A673 (cell line): ENCODE results near the gene CATSPERE. TPM values are rescaled to one million over a fixed set of nuclear protein-coding genes. Genes with fewer than 3 reads are reported as not detected.
A peak's percentile ranks its signal among the peaks of the same experiment; 100 is the strongest.

ENCODE experiments used
- BruUV-seq: library from RNA; stranded (reverse); fragments of 400-500 nt; replicated peaks from 2 replicates; lab custom pipeline; 2021; lab: Mats Ljungman, UMichigan
- CTCF ChIA-PET: fragments of 300-600 bp; sonication (Branson Sonifier 250); formaldehyde crosslinking; loops from one replicate; lab custom pipeline; 2022; ENCODE audit warnings: antibody characterized with exemption; lab: Charles Lee
- POLR2A ChIA-PET: fragments of 300-600 bp; sonication (Branson Sonifier 250); formaldehyde crosslinking; loops from one replicate; lab custom pipeline; 2022; ENCODE audit warnings: antibody characterized with exemption; ENCODE audit not compliant: low non-redundant PET; lab: Charles Lee
- DNase-seq: peaks from one replicate; pipeline ENCODE4 v3.0.0-alpha.2; 2015; ENCODE audit warnings: low spot score
- H3K27ac ChIP-seq: fragments of 200-600 bp; sonication (generic); 2 replicates; pipeline ENCODE4 v1.5.1; 2016; ENCODE audit warnings: mixed run types, low read depth, mild to moderate bottlenecking, mixed read lengths, antibody characterized with exemption, low read length; ENCODE audit not compliant: poor library complexity, severe bottlenecking
- H3K27me3 ChIP-seq: fragments of 200-600 bp; sonication (generic); replicated peaks from 2 replicates; pipeline ENCODE4 v1.6.1; 2017; ENCODE audit warnings: mixed run types, low read depth, mild to moderate bottlenecking, mixed read lengths, antibody characterized with exemption, low read length; ENCODE audit not compliant: insufficient read depth, poor library complexity
- H3K36me3 ChIP-seq: fragments of 200-600 bp; sonication (generic); 2 replicates; pipeline ENCODE4 v1.6.1; 2016; ENCODE audit warnings: mixed run types, mild to moderate bottlenecking, mixed read lengths, antibody characterized with exemption, low read length; ENCODE audit not compliant: insufficient read depth, poor library complexity, severe bottlenecking
- H3K4me1 ChIP-seq: fragments of 200-600 bp; sonication (generic); 2 replicates; pipeline ENCODE4 v1.6.1; 2017; ENCODE audit warnings: mixed run types, mild to moderate bottlenecking, mixed read lengths, antibody characterized with exemption, low read length; ENCODE audit not compliant: insufficient read depth, poor library complexity, severe bottlenecking
- H3K4me3 ChIP-seq: fragments of 200-600 bp; sonication (generic); 2 replicates; pipeline ENCODE4 v1.5.1; 2016; ENCODE audit warnings: low read depth, mixed run types, mild to moderate bottlenecking, mixed read lengths, low read length; ENCODE audit not compliant: poor library complexity, severe bottlenecking
- H3K9me3 ChIP-seq: fragments of 200-600 bp; sonication (generic); 2 replicates; pipeline ENCODE4 v1.6.1; 2016; ENCODE audit warnings: mixed run types, low read depth, mild to moderate bottlenecking, mixed read lengths, antibody characterized with exemption, low read length; ENCODE audit not compliant: poor library complexity, severe bottlenecking
- EZH2 ChIP-seq: fragments of 200-600 bp; sonication (generic); IDR thresholded peaks from 2 replicates; pipeline ENCODE4 v1.6.1; 2017; ENCODE audit warnings: borderline replicate concordance, low read depth, mild to moderate bottlenecking, mixed read lengths, antibody characterized with exemption, low read length; ENCODE audit not compliant: poor library complexity, severe bottlenecking
- intact Hi-C: fragments of 100-400 bp; cut with micrococcal nuclease; formaldehyde crosslinking; loops from one replicate; pipeline ENCODE4 v1.10.0; 2022; ENCODE audit not compliant: unreplicated experiment
- total RNA-seq: library from RNA; stranded (reverse); gene quantifications from 2 replicates; pipeline ENCODE4 v1.2.3, GENCODE V29; 2021
- TF ChIP-seq, protein P1 (sequence below): fragments of 300-800, 200-600 bp; sonication (generic); conservative IDR thresholded peaks from 2 replicates; pipeline ENCODE4 v1.5.1; 2017; ENCODE audit warnings: low read depth, mild to moderate bottlenecking, antibody characterized with exemption, low read length, moderate library complexity, mixed read lengths

The CATSPERE gene
- total RNA-seq, 1 experiment from 2014 or later: 0.45 TPM

DNA sequence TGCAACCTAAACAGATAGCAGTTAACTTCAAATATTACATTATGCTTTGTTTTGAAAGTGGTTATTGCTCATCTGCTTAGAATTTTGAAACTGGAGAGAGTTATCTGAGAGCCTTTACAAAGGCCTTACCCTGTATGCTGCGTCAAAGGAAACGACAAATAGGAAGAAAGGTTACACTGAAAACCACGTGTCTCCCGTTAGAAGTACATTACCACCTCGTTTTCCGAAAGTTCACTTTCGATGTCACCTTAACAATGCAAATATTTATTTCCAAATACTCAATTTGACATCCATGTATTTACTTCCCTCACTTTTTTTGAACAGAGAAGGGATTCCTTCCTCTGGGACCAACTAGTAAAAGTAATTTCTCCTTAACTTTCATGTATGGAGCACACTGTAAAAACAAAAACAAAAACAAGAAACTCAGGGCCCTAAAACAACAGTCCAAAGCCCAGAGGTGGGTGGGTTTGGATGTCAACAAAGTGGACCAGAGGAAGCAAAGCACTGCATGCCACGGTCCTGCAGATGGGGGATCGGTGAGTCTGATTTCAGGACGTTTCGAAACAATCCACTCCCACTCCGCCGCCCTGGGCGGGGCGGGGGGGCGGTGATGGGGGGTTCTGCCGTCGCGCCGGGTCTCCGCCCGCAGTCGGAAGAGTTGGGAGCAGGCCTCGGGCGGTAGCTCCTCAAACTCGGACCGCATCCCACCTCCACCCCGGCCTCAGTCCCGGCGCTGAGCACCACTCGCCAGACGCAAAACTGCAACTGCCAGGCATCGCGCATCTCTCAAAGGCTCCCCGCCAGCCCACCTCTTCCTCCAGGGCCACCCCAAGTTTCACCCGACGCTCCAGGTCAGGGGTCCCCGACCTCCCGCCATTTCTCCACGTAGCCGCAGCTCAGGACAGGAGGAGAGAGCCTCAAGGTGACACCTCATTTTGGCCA is 10.2 kb upstream of the CATSPERE start:
- no peak for TF ChIP-seq EZH2
- TF ChIP-seq, protein P1, sequence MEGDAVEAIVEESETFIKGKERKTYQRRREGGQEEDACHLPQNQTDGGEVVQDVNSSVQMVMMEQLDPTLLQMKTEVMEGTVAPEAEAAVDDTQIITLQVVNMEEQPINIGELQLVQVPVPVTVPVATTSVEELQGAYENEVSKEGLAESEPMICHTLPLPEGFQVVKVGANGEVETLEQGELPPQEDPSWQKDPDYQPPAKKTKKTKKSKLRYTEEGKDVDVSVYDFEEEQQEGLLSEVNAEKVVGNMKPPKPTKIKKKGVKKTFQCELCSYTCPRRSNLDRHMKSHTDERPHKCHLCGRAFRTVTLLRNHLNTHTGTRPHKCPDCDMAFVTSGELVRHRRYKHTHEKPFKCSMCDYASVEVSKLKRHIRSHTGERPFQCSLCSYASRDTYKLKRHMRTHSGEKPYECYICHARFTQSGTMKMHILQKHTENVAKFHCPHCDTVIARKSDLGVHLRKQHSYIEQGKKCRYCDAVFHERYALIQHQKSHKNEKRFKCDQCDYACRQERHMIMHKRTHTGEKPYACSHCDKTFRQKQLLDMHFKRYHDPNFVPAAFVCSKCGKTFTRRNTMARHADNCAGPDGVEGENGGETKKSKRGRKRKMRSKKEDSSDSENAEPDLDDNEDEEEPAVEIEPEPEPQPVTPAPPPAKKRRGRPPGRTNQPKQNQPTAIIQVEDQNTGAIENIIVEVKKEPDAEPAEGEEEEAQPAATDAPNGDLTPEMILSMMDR: no peak
- no TSS peak for BruUV-seq
- H3K27me3 ChIP-seq: no peaks in the 10 kb centered on the region
- ChIA-PET CTCF (no interaction called here), POLR2A (no interaction called here)
- intact Hi-C loops: no loop called here
- H3K4me3 ChIP-seq: peak overlapping the region; percentile 98
- DNase-seq: peak; percentile 54
- H3K27ac ChIP-seq: peak overlapping the region; percentile 91
- peaks cover 39% of the 10 kb centered on the region for H3K4me1 ChIP-seq
- no peaks in the 10 kb centered on the region for H3K9me3 ChIP-seq
- peaks cover 12% of the 10 kb centered on the region for H3K36me3 ChIP-seq

- Histone ChIP-seq H3K9me3 (no peaks in the 10 kb centered on the region), H3K27ac (peak within 1 kb of the TSS; percentile 91), H3K4me3 (peak within 1 kb of the TSS; percentile 98), H3K4me1 (peaks cover 37% of the 10 kb centered on the region), H3K36me3 (peaks cover 12% of the 10 kb centered on the region), H3K27me3 (no peaks in the 10 kb centered on the region)
- no peak for DNase-seq
- intact Hi-C loops: no loop called here
- ChIA-PET CTCF (no interaction called here), POLR2A (no interaction called here)
- BruUV-seq: no TSS peak
- TF ChIP-seq, protein P1: no peak
These were observed 9.5 kb upstream of the CATSPERE start, which contains the start of gene ADSS2 for GRCh38 chr1:244451539-244451950. Gene ADSS2, minus strand, starts transcription at chr1:244451909. Its CDS starts 92 bp downstream, at chr1:244451817.

DNA sequence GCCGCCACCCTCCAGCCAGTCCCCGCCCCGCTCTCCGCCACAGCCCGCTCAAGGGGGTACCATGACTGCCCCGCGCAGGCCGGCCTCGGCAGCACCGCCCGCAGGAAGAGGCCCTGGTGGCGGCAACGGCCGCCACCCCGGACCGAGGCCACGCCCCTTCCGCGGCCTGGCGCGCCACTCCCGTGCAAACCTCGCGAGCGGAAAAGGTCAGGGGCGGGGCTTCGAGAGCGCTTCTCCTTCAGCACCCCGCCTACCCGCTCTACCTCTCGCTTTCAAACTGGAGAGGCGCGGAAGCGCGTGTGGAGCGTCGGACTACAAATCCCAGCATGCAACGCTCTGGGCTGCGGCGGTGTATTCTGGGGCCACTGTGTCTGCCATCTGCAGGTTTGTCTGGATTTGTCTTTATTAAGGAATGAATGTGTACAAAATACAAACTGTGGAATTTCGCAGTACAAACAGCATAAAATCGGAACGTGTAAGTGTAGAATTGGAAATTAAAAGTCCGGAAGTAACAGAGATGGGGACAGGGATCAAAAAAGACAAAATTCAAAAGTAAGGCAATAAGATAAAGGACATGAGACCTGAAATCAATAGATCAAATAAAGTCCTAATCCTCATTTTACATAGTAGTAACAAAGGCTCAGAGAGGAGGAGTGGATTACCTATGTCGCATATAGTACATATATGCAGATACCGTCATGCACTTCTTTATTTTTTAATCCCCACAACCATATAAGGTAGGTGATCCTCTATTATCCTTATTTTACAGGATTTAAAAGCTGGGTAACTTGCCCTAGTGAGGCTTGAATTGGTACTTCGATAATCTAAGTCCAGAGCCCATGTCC is 8.9 kb upstream of the CATSPERE start:
- TSS peak; percentile 72 for BruUV-seq
- CTCF ChIA-PET: no interaction called here
- peak; percentile 100 for DNase-seq
- no peak for TF ChIP-seq EZH2
- TF ChIP-seq, protein P1: peak; percentile 57
- Histone ChIP-seq H3K9me3 (no peaks in the 10 kb centered on the region), H3K27ac (peak overlapping the region; percentile 91), H3K4me1 (peaks cover 32% of the 10 kb centered on the region), H3K4me3 (peak overlapping the region; percentile 98), H3K27me3 (no peaks in the 10 kb centered on the region), H3K36me3 (peaks cover 12% of the 10 kb centered on the region)
- POLR2A ChIA-PET: no interaction called here
- intact Hi-C loops: loop anchor here (1.0 kb wide), 1 partner anchor 201 kb away; the partner anchor contains the start of gene DESI2
